Mucosa of descending colon (tissue), 3 donors: Measurements from ENCODE around the gene PCNX1. TPM values are rescaled to one million over a fixed set of nuclear protein-coding genes. Genes with fewer than 3 reads are reported as not detected.
"Not testable (repeated sequence)": the region's sequence is repeated elsewhere in the genome, so short reads cannot be mapped to it uniquely, and the experiment has no call there.

Source experiments
- ATAC-seq: fragments of 200-7000 bp; cut with Tn5 transposase; one replicate; pipeline ENCODE4 v1.9.1; 2020; ENCODE audit warnings: mild to moderate bottlenecking, moderate library complexity
- DNase-seq, 3 donors: peaks; one replicate each; pipeline ENCODE4 v3.0.0-alpha.2; 2020
- H3K36me3 ChIP-seq: fragments of 200-600 bp; one replicate; pipeline ENCODE4 v1.8.0; 2021; ENCODE audit warnings: low read depth, mild to moderate bottlenecking
- H3K4me1 ChIP-seq: fragments of 200-600 bp; one replicate; pipeline ENCODE4 v1.8.0; 2021; ENCODE audit warnings: low read depth, mild to moderate bottlenecking
- H3K4me3 ChIP-seq: fragments of 200-600 bp; one replicate; pipeline ENCODE4 v1.8.0; 2021; ENCODE audit warnings: mild to moderate bottlenecking
- H3K9me3 ChIP-seq: fragments of 200-600 bp; one replicate; pipeline ENCODE4 v1.8.0; 2021; ENCODE audit warnings: mild to moderate bottlenecking
- CTCF ChIP-seq: fragments of 200-600 bp; IDR thresholded peaks from one replicate; pipeline ENCODE4 v1.8.0; 2022; ENCODE audit warnings: antibody characterized with exemption, mild to moderate bottlenecking
- intact Hi-C, 2 donors: fragments of 100-400 bp; cut with DNase I in 1 of 2; cut with micrococcal nuclease in 1 of 2; formaldehyde crosslinking; loops; one replicate each; pipeline versions ENCODE4 v1.11.0 to v1.11.1; 2022; cut with DNase I, micrococcal nuclease
- total RNA-seq, 3 donors: library from RNA; stranded (reverse); fragmentation: NEBNext Ultra II Directional in 2 of 3; extraction: Animal tissue kit (Norgen Biotek cat#: 25700) in 2 of 3; gene quantifications; one replicate each; pipeline versions ENCODE4 v1.2.1 to v1.2.4, GENCODE V29; 2021 to 2023
- donor health status: DM: no; HTN: no; CAD: no; lungs with moderate emphysema.
- donor health status: DM: no; HTN: no; CAD: no.
- donor health status: DM: no; HTN: yes; CAD: no.

The PCNX1 gene
- total RNA-seq, 3 donors from 2014 or later: 27.5 to 49.4 (median 33.5) TPM

- H3K4me3 ChIP-seq: no peak overlapping the region
- H3K36me3 ChIP-seq: no peaks in the 10 kb centered on the region
- H3K4me1 ChIP-seq: no peaks in the 10 kb centered on the region
- H3K9me3 ChIP-seq: no peaks in the 10 kb centered on the region
- peak; percentile 69 for ATAC-seq
- no peak for DNase-seq
- TF ChIP-seq CTCF: no peak
- intact Hi-C loops: no loop called here
Measured at GRCh38 chr14:70934502-70935134, 27.4 kb downstream of the PCNX1 start.

DNA sequence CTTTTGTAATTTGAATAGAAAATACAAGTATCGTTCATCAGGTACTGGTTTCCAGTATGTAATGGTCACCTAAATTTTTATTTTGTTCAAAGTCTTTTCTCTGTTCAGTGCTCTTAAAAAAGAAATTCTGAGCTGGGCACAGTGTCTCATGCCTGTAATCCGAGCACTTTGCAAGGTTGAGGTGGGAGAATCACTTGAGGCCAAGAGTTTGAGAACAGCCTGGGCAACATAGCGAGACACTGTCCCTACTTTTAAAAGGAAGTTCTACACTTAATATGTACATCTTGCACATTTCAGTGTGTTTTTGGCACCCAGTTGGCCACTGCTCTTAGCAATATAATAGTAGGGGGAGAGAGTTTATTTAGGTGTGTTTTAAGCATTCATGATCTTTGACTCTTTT, 27.9 kb downstream of the PCNX1 start:
- no peak for DNase-seq
- Histone ChIP-seq H3K4me3 (no peak overlapping the region), H3K9me3 (no peaks in the 10 kb centered on the region), H3K4me1 (no peaks in the 10 kb centered on the region), H3K36me3 (no peaks in the 10 kb centered on the region)
- intact Hi-C loops: no loop called here
- ATAC-seq: no peak
- no peak for TF ChIP-seq CTCF

- H3K4me3 ChIP-seq, DNase-seq, H3K36me3 ChIP-seq, H3K4me1 ChIP-seq, intact Hi-C loops, ATAC-seq: not testable (repeated sequence)
- peaks cover 14% of the 10 kb centered on the region for H3K9me3 ChIP-seq
Measured at GRCh38 chr14:70939693-70940092, 32.4 kb downstream of the PCNX1 start.

DNA sequence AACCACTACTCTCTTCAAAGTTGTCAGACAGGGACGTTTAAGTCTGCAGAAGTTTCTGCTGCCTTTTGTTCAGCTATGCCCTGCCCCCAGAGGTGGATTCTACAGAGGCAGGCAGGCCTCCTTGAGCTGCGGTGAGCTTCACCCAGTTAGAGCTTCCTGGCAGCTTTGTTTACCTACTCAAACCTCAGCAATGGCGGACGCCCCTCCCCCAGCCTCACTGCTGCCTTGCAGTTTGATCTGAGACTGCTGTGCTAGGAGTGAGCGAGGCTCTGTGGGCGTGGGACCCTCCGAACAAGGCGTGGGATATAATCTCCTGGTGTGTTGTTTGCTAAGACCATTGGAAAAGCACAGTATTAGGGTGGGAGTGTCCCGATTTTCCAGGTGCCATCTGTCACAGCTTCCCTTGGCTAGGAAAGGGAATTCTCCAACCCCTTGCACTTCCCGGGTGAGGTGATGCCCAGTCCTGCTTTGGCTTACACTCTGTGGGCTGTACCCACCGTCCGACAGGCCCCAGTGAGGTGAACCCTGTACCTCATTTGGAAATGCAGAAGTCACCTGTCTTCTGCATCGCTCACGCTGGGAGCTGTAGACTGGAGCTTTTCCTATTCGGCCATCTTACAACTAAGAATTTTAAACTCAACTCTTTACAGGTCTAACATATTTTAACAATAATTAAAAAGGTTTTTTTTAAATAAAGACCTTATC, 34.5 kb downstream of the PCNX1 start:
- H3K4me1 ChIP-seq, intact Hi-C loops, ATAC-seq, H3K36me3 ChIP-seq, H3K4me3 ChIP-seq: not testable (repeated sequence)
- DNase-seq: peak; percentile 69 to 78 (median 69)
- peaks cover 19% of the 10 kb centered on the region for H3K9me3 ChIP-seq

- Histone ChIP-seq H3K9me3 (peaks cover 21% of the 10 kb centered on the region), H3K4me1 (no peaks in the 10 kb centered on the region), H3K4me3 (no peak overlapping the region), H3K36me3 (no peaks in the 10 kb centered on the region)
- DNase-seq (no peak), ATAC-seq (no peak)
- intact Hi-C loops: no loop called here
- no peak for TF ChIP-seq CTCF
Measured at GRCh38 chr14:70942342-70942706, 35.1 kb downstream of the PCNX1 start.

- DNase-seq, H3K4me3 ChIP-seq, ATAC-seq, H3K4me1 ChIP-seq, intact Hi-C loops, H3K36me3 ChIP-seq: not testable (repeated sequence)
- peaks cover 25% of the 10 kb centered on the region for H3K9me3 ChIP-seq
Measured at GRCh38 chr14:70942721-70943120, 35.5 kb downstream of the PCNX1 start.

- Histone ChIP-seq H3K4me3 (no peak overlapping the region), H3K36me3 (peaks cover 5% of the 10 kb centered on the region), H3K4me1 (no peaks in the 10 kb centered on the region), H3K9me3 (peaks cover 31% of the 10 kb centered on the region)
- intact Hi-C loops: no loop called here
- DNase-seq (no peak), ATAC-seq (no peak)
- TF ChIP-seq CTCF: no peak
Measured at GRCh38 chr14:70943838-70944237, 36.6 kb downstream of the PCNX1 start.
